ENCODE data around the gene CD63. TPM values are rescaled to one million over a fixed set of nuclear protein-coding genes. Genes with fewer than 3 reads are reported as not detected.
A peak's percentile ranks its signal among the peaks of the same experiment; 100 is the strongest.

CD63 gene
- polyA plus RNA-seq, 3 donors: 674 to 749 (median 723) TPM

GRCh38 chr12:55741931-55742680, 13.3 kb upstream of the CD63 start:
- no peak for DNase-seq (ENCODE audit: low read depth in 3 of 3, low spot score in 2 of 3)

DNA sequence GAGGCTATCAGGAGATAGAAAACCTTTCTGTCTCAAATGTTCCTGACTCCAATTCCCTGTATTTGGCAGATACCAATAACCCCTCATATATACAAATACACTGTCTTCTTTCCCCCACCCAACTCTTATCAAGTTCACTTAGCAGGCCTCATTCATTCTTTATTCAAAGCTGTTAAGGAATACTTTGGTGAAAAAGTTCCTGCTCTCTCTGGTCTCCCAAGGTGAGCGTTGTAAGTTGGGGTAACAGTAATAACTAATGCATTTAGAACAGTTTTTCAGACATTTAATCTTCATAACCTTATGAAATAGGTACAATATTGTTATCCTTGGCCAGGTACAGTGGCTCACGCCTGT, 10.2 kb upstream of the CD63 start:
- no peak for DNase-seq (ENCODE audit: low read depth in 3 of 3, low spot score in 2 of 3)

GRCh38 chr12:55738123-55739024, 9.6 kb upstream of the CD63 start:
- DNase-seq (ENCODE audit: low read depth in 3 of 3, low spot score in 2 of 3): peak in 2 of 3 donors; percentile 91 to 92

DNA sequence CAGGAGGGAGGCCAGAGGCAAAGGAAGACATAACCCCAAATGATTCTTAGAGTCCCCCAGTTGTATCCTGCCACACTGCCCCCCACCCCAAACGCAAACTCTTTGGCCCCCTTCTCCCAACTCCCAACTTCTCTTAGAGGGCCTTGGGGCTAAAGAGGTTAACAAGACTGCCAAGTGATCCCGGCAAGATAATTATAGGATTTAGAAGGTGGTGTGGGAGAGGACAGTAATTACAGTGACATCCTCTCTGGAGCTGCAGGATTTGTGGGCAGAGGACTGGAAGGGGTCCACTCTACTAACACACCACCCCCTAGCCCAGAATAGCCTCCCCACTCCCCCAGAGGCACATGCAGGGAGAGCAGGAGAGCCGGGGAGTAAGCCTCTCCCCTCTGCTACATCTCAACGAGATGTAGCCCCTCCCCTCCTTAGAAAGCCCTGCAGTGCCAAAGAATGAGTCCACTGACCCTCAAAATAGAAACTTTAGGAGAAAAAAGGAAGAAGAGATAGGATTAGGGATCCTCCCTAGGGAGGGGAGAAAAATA, 8.8 kb upstream of the CD63 start:
- no peak for DNase-seq (ENCODE audit: low read depth in 3 of 3, low spot score in 2 of 3)

- DNase-seq (ENCODE audit: low read depth in 3 of 3, low spot score in 2 of 3): no peak
Measured at GRCh38 chr12:55736780-55737580, 8.2 kb upstream of the CD63 start.

- DNase-seq (ENCODE audit: low read depth in 3 of 3, low spot score in 2 of 3): no peak
Measured at GRCh38 chr12:55736076-55736475, 7.3 kb upstream of the CD63 start.

DNA sequence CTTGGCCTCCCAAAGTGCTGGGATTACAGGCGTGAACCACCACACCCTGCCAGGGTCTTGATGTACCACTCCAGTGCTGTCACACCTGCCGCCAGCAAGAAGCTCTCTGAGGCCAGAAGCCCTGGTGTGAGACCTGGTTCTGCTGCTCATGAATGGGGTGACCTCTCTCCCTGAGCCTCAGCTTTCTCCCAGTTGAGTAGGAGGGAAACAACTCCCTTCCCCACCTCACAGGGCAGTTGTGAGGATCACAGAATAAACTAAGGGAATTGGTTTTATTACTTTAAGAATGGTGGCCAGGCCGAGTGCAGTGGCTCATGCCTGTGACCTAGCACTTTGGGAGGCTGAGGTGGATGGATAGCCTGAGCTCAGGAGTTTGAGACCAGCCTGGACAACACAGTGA, 5.8 kb upstream of the CD63 start:
- DNase-seq (ENCODE audit: low read depth in 3 of 3, low spot score in 2 of 3): no peak

DNA sequence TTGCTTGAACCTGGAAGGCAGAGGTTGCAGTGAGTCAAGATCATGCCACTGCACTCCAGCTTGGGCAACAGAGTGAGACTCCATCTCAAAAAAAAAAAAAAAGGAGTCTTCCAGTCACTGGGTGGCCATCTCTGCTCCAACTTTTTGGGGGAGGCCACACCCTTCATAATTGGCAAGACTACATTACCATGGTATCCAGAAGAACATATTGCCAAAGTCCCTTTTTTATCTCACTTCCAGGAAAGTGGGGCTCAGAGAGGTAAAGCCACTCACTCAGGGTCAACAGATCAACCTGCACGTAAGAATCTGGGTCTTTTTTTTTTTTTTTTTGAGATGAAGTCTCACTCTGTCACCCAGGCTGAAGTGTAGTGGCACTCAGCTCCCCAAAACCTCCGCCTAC, 5.0 kb upstream of the CD63 start:
- no peak for DNase-seq (ENCODE audit: low read depth in 3 of 3, low spot score in 2 of 3)

GRCh38 chr12:55733021-55733555, 4.3 kb upstream of the CD63 start:
- DNase-seq (ENCODE audit: low read depth in 3 of 3, low spot score in 2 of 3): no peak

DNA sequence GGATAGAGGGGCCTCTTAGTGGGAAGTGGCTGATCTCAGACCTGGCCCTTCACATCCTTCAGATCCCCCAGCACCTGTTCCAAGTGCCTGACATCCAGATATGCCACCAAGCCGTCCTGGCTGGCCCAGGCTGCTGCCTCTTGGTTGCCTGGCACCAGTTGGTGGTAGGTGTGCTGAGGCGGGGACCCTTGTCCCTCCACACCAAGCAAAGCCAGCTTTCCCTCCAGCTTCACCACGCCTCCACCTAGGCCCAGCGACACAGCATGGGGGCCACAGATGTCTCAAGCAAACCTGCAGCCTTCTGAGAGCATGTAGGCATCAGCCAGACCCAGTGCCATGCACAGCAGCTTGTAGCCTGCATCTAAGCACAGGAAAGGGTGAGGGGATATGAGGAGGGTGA, 3.5 kb upstream of the CD63 start:
- no peak for DNase-seq (ENCODE audit: low read depth in 3 of 3, low spot score in 2 of 3)

DNA sequence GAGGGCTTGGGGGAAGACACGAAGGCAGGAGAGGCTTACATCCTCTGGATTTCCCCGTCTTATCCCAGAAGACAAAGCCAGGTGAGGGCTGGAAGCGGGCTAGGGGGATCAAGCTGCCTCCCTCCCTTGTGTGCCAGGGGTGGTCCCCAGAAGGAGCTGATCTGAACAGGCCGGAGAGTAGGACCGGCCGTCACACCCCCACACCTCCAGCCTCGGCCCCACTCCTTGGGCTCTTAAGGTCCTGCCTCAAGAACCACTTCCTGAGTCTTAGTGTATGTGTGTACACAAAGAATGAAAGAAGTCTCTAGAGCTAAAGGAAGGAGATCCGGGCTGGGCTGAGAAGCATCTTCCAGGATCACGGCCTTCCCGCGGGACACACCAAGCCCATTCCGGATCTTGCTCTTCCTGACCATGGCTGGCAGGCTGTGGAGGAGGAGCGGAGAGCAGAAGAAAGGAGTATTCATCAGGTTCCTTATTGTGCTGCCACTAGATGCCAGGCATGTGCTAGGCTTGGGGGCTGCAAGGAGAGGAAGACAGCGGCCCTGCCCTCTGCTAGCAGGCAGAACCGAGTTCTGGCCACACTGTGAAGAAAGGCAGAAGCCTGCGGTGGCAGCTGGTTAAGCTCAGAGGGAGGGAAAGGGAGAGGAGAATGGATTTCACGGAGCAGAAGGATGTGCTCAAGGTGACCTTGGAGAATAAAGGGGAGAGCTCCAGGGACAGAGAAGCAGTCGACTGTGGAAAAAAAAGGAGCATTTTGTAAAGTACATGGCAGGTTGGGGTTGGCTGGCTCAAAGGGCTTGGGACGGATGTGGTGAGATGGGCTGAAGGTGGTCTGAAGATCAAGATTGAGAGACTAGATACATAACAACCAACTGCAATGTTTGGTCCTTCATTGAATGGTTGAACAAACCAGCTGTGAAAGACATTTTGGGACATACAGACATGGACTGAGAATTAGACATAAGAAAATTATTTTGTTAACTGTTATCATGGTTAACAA, 1.3 kb upstream of the CD63 start:
- no peak for DNase-seq (ENCODE audit: low read depth in 3 of 3, low spot score in 2 of 3)

DNA sequence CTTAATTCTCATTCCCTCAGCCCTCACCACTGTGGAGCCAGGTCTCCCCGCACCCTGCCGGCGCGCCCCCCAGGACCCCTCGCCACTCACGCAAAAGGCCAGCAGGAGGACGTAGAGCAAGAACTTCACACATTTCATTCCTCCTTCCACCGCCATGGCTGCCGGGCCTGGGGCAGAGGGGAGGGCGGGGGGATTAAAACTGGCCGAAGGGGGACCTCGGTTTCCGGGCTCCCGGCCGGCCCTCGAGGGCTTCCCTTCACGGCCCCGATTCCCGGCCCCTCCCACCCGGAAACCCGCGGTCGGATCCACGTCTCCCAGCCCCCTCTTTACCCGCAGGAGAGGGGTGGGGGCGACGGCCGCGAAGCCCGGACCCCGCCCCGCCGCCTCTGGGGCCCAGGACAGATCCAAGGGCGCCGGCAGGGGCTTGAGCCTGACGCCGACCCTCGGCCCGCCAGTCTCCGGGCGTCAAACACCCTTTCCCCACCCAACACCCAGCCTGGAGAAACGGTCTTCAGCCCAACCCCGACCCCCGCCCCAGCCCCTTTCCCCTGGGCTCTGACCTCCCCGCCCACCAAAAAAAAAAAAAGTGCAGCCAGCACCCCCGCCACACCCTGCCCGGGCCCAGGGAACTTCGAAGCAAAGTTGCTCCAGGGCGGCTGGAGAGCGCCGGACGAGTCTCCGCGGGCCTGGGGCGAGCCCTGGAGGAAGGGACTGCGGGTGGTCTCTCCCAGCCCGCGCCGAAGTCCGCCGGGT, 447 bp downstream of the CD63 start:
- DNase-seq (ENCODE audit: low read depth in 3 of 3, low spot score in 2 of 3): no peak

DNA sequence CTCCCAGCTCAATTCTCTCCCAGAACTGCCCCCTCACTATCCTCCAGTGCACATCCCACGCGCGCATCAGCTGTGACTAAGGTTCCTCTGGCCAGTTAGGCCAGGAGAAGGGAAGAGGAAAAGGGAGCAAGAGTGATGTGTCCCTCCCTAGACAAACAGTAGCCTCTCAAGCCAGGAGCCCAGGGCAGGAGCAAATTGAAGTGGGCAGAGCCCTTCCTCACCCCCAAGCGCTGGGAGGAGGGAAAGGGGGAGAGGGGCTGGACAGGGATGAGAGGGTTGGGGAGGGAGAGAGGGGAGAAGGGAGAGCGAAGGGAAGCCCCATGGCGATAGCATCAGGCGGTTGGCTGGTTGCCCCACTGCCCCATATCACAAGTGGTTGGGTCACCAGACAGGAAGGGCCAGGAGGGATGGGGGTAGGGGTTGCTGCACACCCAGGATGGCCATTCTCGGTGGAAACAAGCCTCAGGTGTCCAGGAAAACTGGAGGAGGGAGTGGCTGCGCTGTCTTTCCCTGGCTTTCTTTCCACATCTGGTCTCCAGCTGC, 1.1 kb downstream of the CD63 start:
- DNase-seq (ENCODE audit: low read depth in 3 of 3, low spot score in 2 of 3): no peak

GRCh38 chr12:55726971-55727370, 1.8 kb downstream of the CD63 start:
- DNase-seq (ENCODE audit: low read depth in 3 of 3, low spot score in 2 of 3): no peak

GRCh38 chr12:55725556-55725955, 3.3 kb downstream of the CD63 start:
- no peak for DNase-seq (ENCODE audit: low read depth in 3 of 3, low spot score in 2 of 3)

DNA sequence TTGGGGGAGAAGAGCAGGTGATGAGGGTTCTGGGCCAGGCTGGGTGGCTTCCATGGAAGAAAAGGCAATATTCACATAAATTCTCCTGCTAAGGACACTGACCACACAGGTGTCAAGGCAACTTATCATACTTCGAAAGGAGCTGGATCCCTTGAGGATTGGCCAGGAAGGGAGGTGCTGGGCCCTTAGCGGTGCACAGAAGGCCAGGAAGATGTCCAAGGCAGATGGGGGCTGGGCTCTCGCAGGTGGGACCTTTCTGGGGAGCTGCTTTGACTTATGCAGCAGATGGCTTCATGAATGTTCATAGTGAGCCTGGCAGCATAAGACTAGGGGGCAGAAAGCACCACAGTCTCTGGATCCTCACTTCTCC, 3.9 kb downstream of the CD63 start:
- DNase-seq (ENCODE audit: low read depth in 3 of 3, low spot score in 2 of 3): no peak

GRCh38 chr12:55724226-55724939, 4.4 kb downstream of the CD63 start:
- no peak for DNase-seq (ENCODE audit: low read depth in 3 of 3, low spot score in 2 of 3)

Measured in right renal cortex interstitium (tissue), 3 donors.